Measurements from ENCODE around the gene REEP3. TPM values are rescaled to one million over a fixed set of nuclear protein-coding genes. Genes with fewer than 3 reads are reported as not detected.

The REEP3 gene
- total RNA-seq, 2 donors from 2014 or later, result 20.8 to 22.1 TPM

DNA sequence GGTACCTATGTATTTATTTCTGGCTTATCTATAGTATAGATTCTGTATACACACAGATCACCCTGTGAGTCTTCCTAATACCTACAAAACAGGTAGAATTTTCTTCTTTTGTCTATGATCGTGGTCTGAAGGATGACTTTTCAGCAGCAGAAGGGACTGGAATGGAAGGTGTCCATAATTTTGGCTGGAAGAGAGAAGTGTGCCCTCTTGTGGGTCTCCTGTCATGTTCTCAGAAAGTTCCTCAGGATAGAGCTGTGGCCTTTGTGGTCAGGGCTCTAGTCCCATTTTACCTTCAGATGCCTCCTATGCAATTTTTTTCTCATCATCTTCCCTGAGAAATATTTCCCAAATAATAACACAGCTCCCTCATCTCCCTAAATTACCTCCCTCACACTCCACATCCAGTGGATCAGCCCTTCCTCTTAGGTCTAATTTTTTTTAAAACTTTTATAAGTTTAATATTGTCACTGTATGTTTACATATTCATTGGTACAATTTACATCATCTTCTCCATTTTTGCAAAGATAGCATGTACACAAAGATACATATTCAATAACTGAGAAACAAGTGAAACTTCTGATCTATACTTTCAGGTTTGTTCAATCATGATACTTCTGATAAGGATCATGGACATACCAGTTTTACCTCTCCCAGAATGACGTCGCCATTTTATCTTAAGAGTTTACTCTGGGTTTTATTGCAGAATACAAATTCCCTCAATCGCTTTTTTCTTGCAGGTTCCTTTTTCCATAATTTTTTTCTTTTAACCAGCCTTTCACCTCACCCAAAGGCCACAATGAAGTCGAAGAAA, 112.7 kb downstream of the REEP3 start:
- intact Hi-C loops (cut with DNase I), result loop anchor here (5.0 kb wide), 1 partner anchor 83 kb away; no protein-coding TSS in a partner anchor
- H3K4me1 ChIP-seq, result peaks cover 21% of the 10 kb centered on the region
- H3K4me3 ChIP-seq, result no peak overlapping the region
- no peaks in the 10 kb centered on the region for H3K27me3 ChIP-seq
- no peak for ATAC-seq
- H3K9me3 ChIP-seq, result no peaks in the 10 kb centered on the region
- WGBS, 2 donors, result 40 to 55% methylated on average over 5 of the region's 5 CpGs
- H3K27ac ChIP-seq, result no peak overlapping the region
- TF ChIP-seq, protein P1, sequence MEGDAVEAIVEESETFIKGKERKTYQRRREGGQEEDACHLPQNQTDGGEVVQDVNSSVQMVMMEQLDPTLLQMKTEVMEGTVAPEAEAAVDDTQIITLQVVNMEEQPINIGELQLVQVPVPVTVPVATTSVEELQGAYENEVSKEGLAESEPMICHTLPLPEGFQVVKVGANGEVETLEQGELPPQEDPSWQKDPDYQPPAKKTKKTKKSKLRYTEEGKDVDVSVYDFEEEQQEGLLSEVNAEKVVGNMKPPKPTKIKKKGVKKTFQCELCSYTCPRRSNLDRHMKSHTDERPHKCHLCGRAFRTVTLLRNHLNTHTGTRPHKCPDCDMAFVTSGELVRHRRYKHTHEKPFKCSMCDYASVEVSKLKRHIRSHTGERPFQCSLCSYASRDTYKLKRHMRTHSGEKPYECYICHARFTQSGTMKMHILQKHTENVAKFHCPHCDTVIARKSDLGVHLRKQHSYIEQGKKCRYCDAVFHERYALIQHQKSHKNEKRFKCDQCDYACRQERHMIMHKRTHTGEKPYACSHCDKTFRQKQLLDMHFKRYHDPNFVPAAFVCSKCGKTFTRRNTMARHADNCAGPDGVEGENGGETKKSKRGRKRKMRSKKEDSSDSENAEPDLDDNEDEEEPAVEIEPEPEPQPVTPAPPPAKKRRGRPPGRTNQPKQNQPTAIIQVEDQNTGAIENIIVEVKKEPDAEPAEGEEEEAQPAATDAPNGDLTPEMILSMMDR (IDR thresholded peaks at IDR 0.05), result peak in 6 of 7 experiments; percentile 14 to 46 (median 30)
- no peak for TF ChIP-seq POLR2A (IDR thresholded peaks at IDR 0.05)
- no peaks in the 10 kb centered on the region for H3K36me3 ChIP-seq (replicated peaks in 1 of 2; ENCODE audit: insufficient read depth in 1 of 2, low read depth in 2 of 2)
- DNase-seq, result peak in 3 of 4 donors; percentile 26 to 36 (median 30)

DNA sequence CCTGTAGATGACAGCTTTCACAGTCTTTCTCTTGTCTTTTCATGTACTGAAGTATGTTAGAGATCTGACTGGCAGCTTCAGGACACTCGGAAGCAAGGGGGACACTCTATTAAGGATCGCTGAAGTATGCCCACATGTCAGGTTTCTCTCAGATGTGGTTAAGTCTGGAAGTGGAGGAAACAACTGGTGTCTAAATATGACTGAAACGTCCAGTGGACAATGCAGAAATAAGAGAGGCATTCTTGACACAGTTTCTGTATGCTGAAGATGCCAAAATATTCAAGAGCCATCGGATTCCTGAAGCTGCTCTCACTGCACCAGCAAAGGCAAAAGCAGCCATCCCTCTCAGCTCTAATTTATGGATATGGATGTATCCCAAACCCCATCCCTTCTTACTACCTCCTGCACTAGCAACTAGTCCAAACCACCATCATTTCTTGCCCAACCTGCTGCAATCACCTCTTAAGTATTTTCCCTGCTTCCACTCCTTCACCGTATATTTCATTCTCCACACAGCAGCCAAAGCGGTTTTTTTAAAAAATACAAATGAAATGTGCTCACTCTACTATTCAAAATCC, 113.4 kb downstream of the REEP3 start:
- intact Hi-C loops (cut with DNase I), result loop anchor here (5.0 kb wide), 1 partner anchor 83 kb away; no protein-coding TSS in a partner anchor
- 81 to 87% methylated on average over 6 of the region's 6 CpGs for WGBS, 2 donors
- Histone ChIP-seq H3K36me3 (replicated peaks in 1 of 2; ENCODE audit: insufficient read depth in 1 of 2, low read depth in 2 of 2) (no peaks in the 10 kb centered on the region), H3K4me1 (peaks cover 17% of the 10 kb centered on the region), H3K27me3 (no peaks in the 10 kb centered on the region), H3K4me3 (no peak overlapping the region), H3K27ac (no peak overlapping the region), H3K9me3 (no peaks in the 10 kb centered on the region)
- ATAC-seq (no peak), DNase-seq (no peak)
- TF ChIP-seq, protein P1 (IDR thresholded peaks at IDR 0.05), result no peak
- TF ChIP-seq POLR2A (IDR thresholded peaks at IDR 0.05), result no peak

DNA sequence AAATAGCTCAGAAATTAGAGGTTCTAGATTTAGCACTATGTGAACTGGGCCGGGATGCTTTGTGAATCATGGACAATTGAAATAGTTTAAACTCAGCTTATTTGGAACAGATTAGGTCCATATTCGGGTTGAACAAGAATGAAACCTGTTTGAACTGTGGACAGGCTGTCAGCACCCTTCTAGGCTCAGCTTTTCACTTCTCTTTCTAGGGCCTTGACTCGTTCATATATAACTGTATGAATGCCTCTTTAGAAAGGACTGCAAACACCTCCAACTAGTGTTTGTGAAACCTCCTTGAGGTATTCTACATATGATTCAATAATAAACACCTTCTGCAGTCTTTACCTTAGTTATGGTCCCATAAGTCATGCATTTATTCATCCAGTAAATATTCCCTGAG, 115.6 kb downstream of the REEP3 start:
- Histone ChIP-seq H3K36me3 (replicated peaks in 1 of 2; ENCODE audit: insufficient read depth in 1 of 2, low read depth in 2 of 2) (no peaks in the 10 kb centered on the region), H3K27me3 (no peaks in the 10 kb centered on the region), H3K4me1 (peaks cover 10% of the 10 kb centered on the region), H3K9me3 (no peaks in the 10 kb centered on the region), H3K4me3 (no peak overlapping the region), H3K27ac (no peak overlapping the region)
- DNase-seq (no peak), ATAC-seq (no peak)
- intact Hi-C loops (cut with DNase I), result no loop called here
- 38 to 48% methylated on average over 3 of the region's 3 CpGs for WGBS, 2 donors
- TF ChIP-seq POLR2A (IDR thresholded peaks at IDR 0.05), result no peak
- TF ChIP-seq, protein P1 (IDR thresholded peaks at IDR 0.05), result no peak

DNA sequence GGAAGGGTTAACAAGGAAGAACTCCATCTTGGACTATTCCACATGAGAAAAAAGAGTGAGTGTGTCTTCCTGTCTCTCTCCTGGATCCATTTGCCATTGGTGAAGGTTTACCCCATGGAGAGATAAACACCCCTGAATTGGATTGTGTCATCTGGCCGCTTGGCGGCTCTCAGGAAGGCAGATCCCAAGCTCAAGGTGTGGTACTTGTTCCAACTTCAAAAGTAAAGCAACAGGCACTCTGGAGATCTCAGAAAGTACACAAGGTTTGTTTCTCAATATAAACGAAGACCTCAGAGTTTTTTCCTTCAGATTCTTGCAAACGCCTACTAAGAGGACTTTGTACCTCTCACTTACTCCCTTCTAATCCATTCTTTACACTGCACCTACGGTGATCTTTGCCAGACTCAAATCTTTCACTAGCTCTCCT, 116.7 kb downstream of the REEP3 start:
- no peak overlapping the region for H3K4me3 ChIP-seq
- ATAC-seq (peak; percentile 77), DNase-seq (peak; percentile 31 to 52 (median 38))
- no peak for TF ChIP-seq POLR2A (IDR thresholded peaks at IDR 0.05)
- TF ChIP-seq, protein P1 (IDR thresholded peaks at IDR 0.05), result peak in 3 of 7 experiments; percentile 19 to 37 (median 22)
- H3K27ac ChIP-seq, result peak overlapping the region; percentile 42 to 66 (median 59)
- H3K4me1 ChIP-seq, result peaks cover 10% of the 10 kb centered on the region
- intact Hi-C loops (cut with DNase I), result no loop called here
- WGBS, 2 donors, result 21 to 45% methylated on average over 5 of the region's 5 CpGs
- no peaks in the 10 kb centered on the region for H3K27me3 ChIP-seq
- no peaks in the 10 kb centered on the region for H3K9me3 ChIP-seq
- no peaks in the 10 kb centered on the region for H3K36me3 ChIP-seq (replicated peaks in 1 of 2; ENCODE audit: insufficient read depth in 1 of 2, low read depth in 2 of 2)

Data from body of pancreas (tissue), 4 donors.